Tibial nerve (tissue), 4 donors: ENCODE measurements around the gene RTN1. TPM values are rescaled to one million over a fixed set of nuclear protein-coding genes. Genes with fewer than 3 reads are reported as not detected.

ENCODE experiments used
- DNase-seq, 2 donors: peaks; one replicate each; pipeline ENCODE4 v3.0.0-alpha.2; 2019; ENCODE audit warnings: low spot score in 2 of 2
- H3K27ac ChIP-seq, 4 donors: fragments of 200-600 bp; sonication (generic) in 3 of 4; one replicate each; pipeline ENCODE4 v1.5.1; 2017 to 2019; ENCODE audit warnings: mild to moderate bottlenecking in 1 of 4
- H3K27me3 ChIP-seq, 2 donors: fragments of 200-600 bp; sonication (generic) in 1 of 2; one replicate each; pipeline versions ENCODE4 v1.5.1 to v1.6.0; 2017 to 2019
- H3K36me3 ChIP-seq, 3 donors: fragments of 200-600 bp; sonication (generic); one replicate each; pipeline ENCODE4 v1.5.1; 2018 to 2019
- H3K4me1 ChIP-seq, 4 donors: fragments of 200-600 bp; sonication (generic) in 3 of 4; one replicate each; pipeline ENCODE4 v1.5.1; 2017 to 2019
- H3K4me3 ChIP-seq, 4 donors: fragments of 200-600 bp; sonication (generic) in 3 of 4; one replicate each; pipeline ENCODE4 v1.5.1; 2017 to 2019; ENCODE audit warnings: mild to moderate bottlenecking in 1 of 4, moderate library complexity in 1 of 4
- H3K9me3 ChIP-seq, 4 donors: fragments of 200-600 bp; sonication (generic) in 3 of 4; one replicate each; pipeline ENCODE4 v1.5.1; 2017 to 2019
- EP300 ChIP-seq, 2 donors: sonication (generic); formaldehyde crosslinking; IDR thresholded peaks; one replicate each; pipeline ENCODE4 v1.6.1; 2017; ENCODE audit warnings: antibody characterized with exemption in 2 of 2, mild to moderate bottlenecking in 1 of 2
- POLR2A ChIP-seq, 2 donors: fragments of 450-650 bp; IDR thresholded peaks; one replicate each; pipeline ENCODE4 v1.6.1; 2017; ENCODE audit warnings: antibody characterized with exemption in 2 of 2, mild to moderate bottlenecking in 2 of 2, moderate library complexity in 2 of 2
- WGBS, 2 donors: methylation state at CpG; one replicate each; pipeline ENCODE4 v1.1.5; 2018; 5-methylcytosine and 5-hydroxymethylcytosine counted together
- total RNA-seq, 4 donors: library from RNA; depleted of rRNA; stranded (reverse); fragments of >200 nt; gene quantifications; one replicate each; pipeline ENCODE4 v1.1.0, GENCODE V29; 2016
- TF ChIP-seq, protein P1 (sequence below), 5 experiments: fragments of 200-600 bp in 3 of 5; fragments of 450-650 bp in 2 of 5; sonication (generic) in 3 of 5; IDR thresholded peaks; one replicate each; pipeline ENCODE4 v1.5.1; 2016 to 2019; ENCODE audit warnings: antibody characterized with exemption in 5 of 5, mild to moderate bottlenecking in 3 of 5, moderate library complexity in 2 of 5

Gene RTN1
- total RNA-seq, 4 donors from 2014 or later, result 7.5 to 20.7 (median 14.6) TPM

DNA sequence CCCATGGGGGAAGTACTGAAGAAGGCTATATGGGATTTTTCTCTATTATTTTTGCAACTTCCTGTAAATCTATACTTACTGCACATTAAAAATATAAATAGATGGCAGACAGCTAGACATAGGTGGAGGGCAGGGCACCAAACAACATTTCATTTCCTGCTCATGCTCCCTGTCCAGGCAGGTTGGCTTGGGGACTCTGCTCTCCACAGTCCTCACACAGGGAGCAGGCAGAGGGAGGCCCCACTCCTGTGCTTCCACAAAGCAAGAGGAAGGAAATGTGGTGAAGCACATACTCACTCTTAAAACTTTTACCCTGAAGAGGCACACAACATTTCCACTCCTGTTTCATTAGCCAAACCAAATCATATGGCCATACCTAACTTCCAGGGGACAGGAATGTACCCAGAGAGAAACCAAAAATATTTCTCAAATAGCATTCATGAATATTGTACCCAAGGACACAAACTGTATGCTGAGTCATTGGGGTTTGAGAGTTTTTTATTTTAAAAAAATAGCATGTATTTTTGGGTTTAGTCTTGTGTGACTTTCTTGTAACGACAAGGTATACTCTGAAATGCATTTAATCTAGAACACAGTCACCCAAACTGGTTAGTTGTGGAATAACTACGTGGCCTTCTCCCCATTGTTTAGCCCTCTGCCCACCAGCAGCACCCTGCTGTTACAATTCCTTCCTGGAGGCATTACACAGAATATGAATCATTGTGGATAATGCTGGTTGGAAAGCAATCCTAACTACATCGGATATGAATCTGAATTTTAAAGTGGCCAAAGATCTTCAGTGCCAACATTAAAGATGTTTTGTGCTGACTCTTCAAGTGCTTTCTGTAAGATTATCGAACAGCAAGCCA, 40.9 kb downstream of the RTN1 start:
- H3K4me3 ChIP-seq, result no peak overlapping the region
- no peaks in the 10 kb centered on the region for H3K36me3 ChIP-seq
- H3K9me3 ChIP-seq, result no peaks in the 10 kb centered on the region
- H3K27me3 ChIP-seq, result no peaks in the 10 kb centered on the region
- H3K27ac ChIP-seq, result no peak overlapping the region
- H3K4me1 ChIP-seq, result no peaks in the 10 kb centered on the region
- 54 to 56% methylated on average over 4 of the region's 4 CpGs for WGBS, 2 donors
- TF ChIP-seq, protein P1, sequence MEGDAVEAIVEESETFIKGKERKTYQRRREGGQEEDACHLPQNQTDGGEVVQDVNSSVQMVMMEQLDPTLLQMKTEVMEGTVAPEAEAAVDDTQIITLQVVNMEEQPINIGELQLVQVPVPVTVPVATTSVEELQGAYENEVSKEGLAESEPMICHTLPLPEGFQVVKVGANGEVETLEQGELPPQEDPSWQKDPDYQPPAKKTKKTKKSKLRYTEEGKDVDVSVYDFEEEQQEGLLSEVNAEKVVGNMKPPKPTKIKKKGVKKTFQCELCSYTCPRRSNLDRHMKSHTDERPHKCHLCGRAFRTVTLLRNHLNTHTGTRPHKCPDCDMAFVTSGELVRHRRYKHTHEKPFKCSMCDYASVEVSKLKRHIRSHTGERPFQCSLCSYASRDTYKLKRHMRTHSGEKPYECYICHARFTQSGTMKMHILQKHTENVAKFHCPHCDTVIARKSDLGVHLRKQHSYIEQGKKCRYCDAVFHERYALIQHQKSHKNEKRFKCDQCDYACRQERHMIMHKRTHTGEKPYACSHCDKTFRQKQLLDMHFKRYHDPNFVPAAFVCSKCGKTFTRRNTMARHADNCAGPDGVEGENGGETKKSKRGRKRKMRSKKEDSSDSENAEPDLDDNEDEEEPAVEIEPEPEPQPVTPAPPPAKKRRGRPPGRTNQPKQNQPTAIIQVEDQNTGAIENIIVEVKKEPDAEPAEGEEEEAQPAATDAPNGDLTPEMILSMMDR (IDR thresholded peaks at IDR 0.05), result no peak
- no peak for TF ChIP-seq POLR2A (IDR thresholded peaks at IDR 0.05)
- no peak for TF ChIP-seq EP300 (IDR thresholded peaks at IDR 0.05)
- DNase-seq, result no peak

DNA sequence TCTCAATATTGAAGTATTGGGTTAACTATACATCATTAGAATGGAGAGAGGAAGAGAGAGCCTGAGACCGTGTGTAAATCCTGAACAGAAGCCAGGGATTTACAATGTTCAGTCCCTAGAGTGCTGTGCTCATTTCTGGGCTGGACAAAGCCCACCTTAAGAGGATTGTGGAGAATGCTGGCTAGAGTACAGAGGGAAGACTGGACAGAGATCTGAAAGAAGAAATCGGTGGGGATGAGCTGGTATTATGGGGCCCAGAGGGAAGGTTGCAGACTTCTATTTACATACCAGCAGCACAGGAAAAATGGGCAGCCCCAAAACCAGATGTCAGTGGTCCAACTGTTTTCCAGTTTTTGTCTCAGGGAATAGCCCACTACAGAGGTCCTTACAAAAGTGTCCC, 42.3 kb downstream of the RTN1 start:
- no peak for DNase-seq
- H3K4me3 ChIP-seq, result no peak overlapping the region
- 16 to 28% methylated on average over 2 of the region's 2 CpGs for WGBS, 2 donors
- H3K27ac ChIP-seq, result no peak overlapping the region
- H3K4me1 ChIP-seq, result no peaks in the 10 kb centered on the region
- H3K36me3 ChIP-seq, result no peaks in the 10 kb centered on the region
- H3K9me3 ChIP-seq, result no peaks in the 10 kb centered on the region
- H3K27me3 ChIP-seq, result no peaks in the 10 kb centered on the region
- TF ChIP-seq, protein P1 (IDR thresholded peaks at IDR 0.05), result no peak
- no peak for TF ChIP-seq EP300 (IDR thresholded peaks at IDR 0.05)
- TF ChIP-seq POLR2A (IDR thresholded peaks at IDR 0.05), result no peak

DNA sequence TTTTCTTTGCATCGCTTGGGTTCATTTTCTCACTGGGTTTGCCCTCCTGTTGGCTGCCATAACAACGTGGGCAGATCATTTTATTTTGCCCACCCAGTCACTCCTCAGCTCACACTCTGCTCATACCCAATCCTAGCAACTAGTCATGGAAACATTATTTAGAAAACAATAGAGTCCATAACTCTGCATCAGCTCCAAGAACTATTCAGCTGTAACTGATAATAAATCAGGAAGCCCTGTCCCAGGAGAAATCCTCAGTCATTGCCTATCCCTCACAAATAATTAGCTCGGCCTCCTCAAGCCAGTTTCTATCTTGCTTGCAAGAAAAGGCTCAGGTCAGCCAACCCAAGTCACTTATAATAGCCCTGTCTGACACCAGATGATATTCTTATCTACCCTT, 43.2 kb downstream of the RTN1 start:
- no peak overlapping the region for H3K4me3 ChIP-seq
- TF ChIP-seq POLR2A (IDR thresholded peaks at IDR 0.05), result no peak
- TF ChIP-seq, protein P1 (IDR thresholded peaks at IDR 0.05), result no peak
- TF ChIP-seq EP300 (IDR thresholded peaks at IDR 0.05), result no peak
- no peaks in the 10 kb centered on the region for H3K36me3 ChIP-seq
- no peaks in the 10 kb centered on the region for H3K4me1 ChIP-seq
- H3K27ac ChIP-seq, result no peak overlapping the region
- H3K27me3 ChIP-seq, result no peaks in the 10 kb centered on the region
- no peak for DNase-seq
- WGBS, 2 donors, result 61 to 65% methylated on average over 3 of the region's 3 CpGs
- no peaks in the 10 kb centered on the region for H3K9me3 ChIP-seq

DNA sequence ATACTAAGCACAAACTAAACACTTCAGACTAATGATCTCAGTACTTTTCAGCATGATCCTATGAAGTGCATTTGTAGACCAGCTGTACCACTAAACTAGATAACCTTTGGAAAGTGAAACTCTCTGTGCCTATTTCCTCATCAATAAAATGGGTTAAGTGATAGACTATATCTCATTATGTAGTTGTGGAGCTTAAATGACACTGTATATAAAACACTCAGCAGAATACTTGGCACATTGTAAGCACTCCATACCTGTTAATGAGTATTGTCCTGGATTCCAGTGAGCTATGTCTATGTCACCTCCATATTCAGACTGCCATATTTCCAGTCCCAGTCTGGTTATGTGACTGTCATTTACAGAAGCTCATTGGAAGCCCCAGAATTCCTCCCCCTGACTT, 44.4 kb downstream of the RTN1 start:
- Histone ChIP-seq H3K27me3 (no peaks in the 10 kb centered on the region), H3K9me3 (no peaks in the 10 kb centered on the region), H3K36me3 (no peaks in the 10 kb centered on the region), H3K4me3 (no peak overlapping the region), H3K4me1 (no peaks in the 10 kb centered on the region), H3K27ac (no peak overlapping the region)
- no peak for DNase-seq
- TF ChIP-seq POLR2A (IDR thresholded peaks at IDR 0.05) (no peak), EP300 (IDR thresholded peaks at IDR 0.05) (no peak)
- TF ChIP-seq, protein P1 (IDR thresholded peaks at IDR 0.05), result no peak

DNA sequence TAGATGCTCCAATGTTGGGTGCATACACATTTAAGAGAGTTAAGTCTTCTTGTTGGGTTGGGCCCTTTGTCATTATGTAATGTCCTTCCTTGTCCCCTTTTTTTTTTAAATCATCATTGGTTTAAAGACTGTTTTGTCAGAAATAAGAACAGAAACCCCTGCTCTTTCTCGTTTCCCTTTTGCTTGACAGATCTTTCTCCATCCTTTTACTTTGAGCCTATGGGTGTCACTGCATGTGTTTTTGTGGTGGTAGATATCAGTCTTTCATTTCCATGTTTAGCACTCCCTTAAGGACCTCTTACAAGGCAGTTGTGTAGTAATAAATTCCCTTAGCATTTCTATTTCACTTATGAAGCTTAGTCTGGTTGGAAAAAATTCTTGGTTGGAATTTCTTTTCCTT, 47.4 kb downstream of the RTN1 start:
- no peak overlapping the region for H3K27ac ChIP-seq
- no peak for DNase-seq
- H3K9me3 ChIP-seq, result peaks cover 0 to 5% (median 0%) of the 10 kb centered on the region in 4 donors
- no peak overlapping the region for H3K4me3 ChIP-seq
- 82 to 89% methylated on average over 1 of the region's 1 CpG for WGBS, 2 donors
- TF ChIP-seq EP300 (IDR thresholded peaks at IDR 0.05), result no peak
- no peak for TF ChIP-seq POLR2A (IDR thresholded peaks at IDR 0.05)
- TF ChIP-seq, protein P1 (IDR thresholded peaks at IDR 0.05), result no peak
- H3K27me3 ChIP-seq, result no peaks in the 10 kb centered on the region
- no peaks in the 10 kb centered on the region for H3K4me1 ChIP-seq
- H3K36me3 ChIP-seq, result no peaks in the 10 kb centered on the region
